GM23338 (cell line): ENCODE results near the gene CNTNAP2.

ENCODE experiments used
- ETS1 ChIP-seq: IDR thresholded peaks from 2 replicates; pipeline ENCODE4 v1.6.1; 2016; ENCODE audit warnings: antibody characterized with exemption
- EZH2 ChIP-seq: fragments of 200-600 bp; sonication (generic); IDR thresholded peaks from one replicate; pipeline ENCODE4 v1.8.0; 2017; ENCODE audit warnings: antibody characterized with exemption, mild to moderate bottlenecking, low read depth; ENCODE audit not compliant: unreplicated experiment
- EZH2phosphoT487 ChIP-seq: fragments of 200-600 bp; sonication (generic); IDR thresholded peaks from one replicate; pipeline ENCODE4 v1.8.1; 2018; ENCODE audit warnings: antibody characterized with exemption; ENCODE audit not compliant: unreplicated experiment
- JUNB ChIP-seq: IDR thresholded peaks from one replicate; pipeline ENCODE4 v1.6.1; 2016; ENCODE audit warnings: antibody characterized with exemption; ENCODE audit not compliant: unreplicated experiment
- POLR2AphosphoS5 ChIP-seq: IDR thresholded peaks from 2 replicates; pipeline ENCODE4 v1.6.1; 2016; ENCODE audit warnings: antibody characterized with exemption, low read depth
- STAT1 ChIP-seq: IDR thresholded peaks from one replicate; pipeline ENCODE4 v1.6.1; 2016; ENCODE audit warnings: antibody characterized with exemption; ENCODE audit not compliant: unreplicated experiment
- ZNF114 ChIP-seq: fragments of 250-450 bp; sonication (Bioruptor Pico); IDR thresholded peaks from 2 replicates; pipeline ENCODE4 v1.5.0; 2020; ENCODE audit warnings: mild to moderate bottlenecking, moderate library complexity
- ZNF331 ChIP-seq: fragments of 250-450 bp; sonication (Bioruptor Pico); IDR thresholded peaks from 2 replicates; pipeline ENCODE4 v1.5.0; 2020; ENCODE audit warnings: low read depth, mild to moderate bottlenecking, moderate library complexity
- TF ChIP-seq, protein P1 (sequence below), 2 experiments: fragments of 200-600 bp in 1 of 2; sonication (generic) in 1 of 2; conservative IDR thresholded peaks; 2 replicates each; pipeline versions ENCODE4 v1.5.1 to v1.6.1; 2016 to 2017; ENCODE audit warnings: antibody characterized with exemption in 2 of 2, low read depth in 2 of 2, mild to moderate bottlenecking in 2 of 2, moderate library complexity in 1 of 2
- TF ChIP-seq, protein P2 (sequence below): IDR thresholded peaks from one replicate; pipeline ENCODE4 v1.6.1; 2018; ENCODE audit warnings: antibody characterized with exemption; ENCODE audit not compliant: unreplicated experiment
- TF ChIP-seq, protein P3 (sequence below): fragments of 250-450 bp; sonication (Bioruptor Pico); IDR thresholded peaks from 2 replicates; pipeline ENCODE4 v1.5.0; 2020; ENCODE audit warnings: mild to moderate bottlenecking, moderate library complexity

GRCh38 chr7:147547252-147547897 lies 1430.8 kb downstream of the CNTNAP2 start:
- TF ChIP-seq, protein P1, sequence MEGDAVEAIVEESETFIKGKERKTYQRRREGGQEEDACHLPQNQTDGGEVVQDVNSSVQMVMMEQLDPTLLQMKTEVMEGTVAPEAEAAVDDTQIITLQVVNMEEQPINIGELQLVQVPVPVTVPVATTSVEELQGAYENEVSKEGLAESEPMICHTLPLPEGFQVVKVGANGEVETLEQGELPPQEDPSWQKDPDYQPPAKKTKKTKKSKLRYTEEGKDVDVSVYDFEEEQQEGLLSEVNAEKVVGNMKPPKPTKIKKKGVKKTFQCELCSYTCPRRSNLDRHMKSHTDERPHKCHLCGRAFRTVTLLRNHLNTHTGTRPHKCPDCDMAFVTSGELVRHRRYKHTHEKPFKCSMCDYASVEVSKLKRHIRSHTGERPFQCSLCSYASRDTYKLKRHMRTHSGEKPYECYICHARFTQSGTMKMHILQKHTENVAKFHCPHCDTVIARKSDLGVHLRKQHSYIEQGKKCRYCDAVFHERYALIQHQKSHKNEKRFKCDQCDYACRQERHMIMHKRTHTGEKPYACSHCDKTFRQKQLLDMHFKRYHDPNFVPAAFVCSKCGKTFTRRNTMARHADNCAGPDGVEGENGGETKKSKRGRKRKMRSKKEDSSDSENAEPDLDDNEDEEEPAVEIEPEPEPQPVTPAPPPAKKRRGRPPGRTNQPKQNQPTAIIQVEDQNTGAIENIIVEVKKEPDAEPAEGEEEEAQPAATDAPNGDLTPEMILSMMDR (conservative IDR thresholded peaks at IDR 0.05; ENCODE audit: low read depth in 2 of 2), result peak; percentile 73 to 82
- TF ChIP-seq EZH2, result no peak
- TF ChIP-seq POLR2AphosphoS5, result no peak
- TF ChIP-seq ZNF331, result no peak
- TF ChIP-seq, protein P2, sequence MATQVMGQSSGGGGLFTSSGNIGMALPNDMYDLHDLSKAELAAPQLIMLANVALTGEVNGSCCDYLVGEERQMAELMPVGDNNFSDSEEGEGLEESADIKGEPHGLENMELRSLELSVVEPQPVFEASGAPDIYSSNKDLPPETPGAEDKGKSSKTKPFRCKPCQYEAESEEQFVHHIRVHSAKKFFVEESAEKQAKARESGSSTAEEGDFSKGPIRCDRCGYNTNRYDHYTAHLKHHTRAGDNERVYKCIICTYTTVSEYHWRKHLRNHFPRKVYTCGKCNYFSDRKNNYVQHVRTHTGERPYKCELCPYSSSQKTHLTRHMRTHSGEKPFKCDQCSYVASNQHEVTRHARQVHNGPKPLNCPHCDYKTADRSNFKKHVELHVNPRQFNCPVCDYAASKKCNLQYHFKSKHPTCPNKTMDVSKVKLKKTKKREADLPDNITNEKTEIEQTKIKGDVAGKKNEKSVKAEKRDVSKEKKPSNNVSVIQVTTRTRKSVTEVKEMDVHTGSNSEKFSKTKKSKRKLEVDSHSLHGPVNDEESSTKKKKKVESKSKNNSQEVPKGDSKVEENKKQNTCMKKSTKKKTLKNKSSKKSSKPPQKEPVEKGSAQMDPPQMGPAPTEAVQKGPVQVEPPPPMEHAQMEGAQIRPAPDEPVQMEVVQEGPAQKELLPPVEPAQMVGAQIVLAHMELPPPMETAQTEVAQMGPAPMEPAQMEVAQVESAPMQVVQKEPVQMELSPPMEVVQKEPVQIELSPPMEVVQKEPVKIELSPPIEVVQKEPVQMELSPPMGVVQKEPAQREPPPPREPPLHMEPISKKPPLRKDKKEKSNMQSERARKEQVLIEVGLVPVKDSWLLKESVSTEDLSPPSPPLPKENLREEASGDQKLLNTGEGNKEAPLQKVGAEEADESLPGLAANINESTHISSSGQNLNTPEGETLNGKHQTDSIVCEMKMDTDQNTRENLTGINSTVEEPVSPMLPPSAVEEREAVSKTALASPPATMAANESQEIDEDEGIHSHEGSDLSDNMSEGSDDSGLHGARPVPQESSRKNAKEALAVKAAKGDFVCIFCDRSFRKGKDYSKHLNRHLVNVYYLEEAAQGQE, result no peak
- no peak for TF ChIP-seq EZH2phosphoT487
- no peak for TF ChIP-seq ZNF114
- TF ChIP-seq ETS1, result no peak
- TF ChIP-seq JUNB, result no peak
- no peak for TF ChIP-seq STAT1
- TF ChIP-seq, protein P3, sequence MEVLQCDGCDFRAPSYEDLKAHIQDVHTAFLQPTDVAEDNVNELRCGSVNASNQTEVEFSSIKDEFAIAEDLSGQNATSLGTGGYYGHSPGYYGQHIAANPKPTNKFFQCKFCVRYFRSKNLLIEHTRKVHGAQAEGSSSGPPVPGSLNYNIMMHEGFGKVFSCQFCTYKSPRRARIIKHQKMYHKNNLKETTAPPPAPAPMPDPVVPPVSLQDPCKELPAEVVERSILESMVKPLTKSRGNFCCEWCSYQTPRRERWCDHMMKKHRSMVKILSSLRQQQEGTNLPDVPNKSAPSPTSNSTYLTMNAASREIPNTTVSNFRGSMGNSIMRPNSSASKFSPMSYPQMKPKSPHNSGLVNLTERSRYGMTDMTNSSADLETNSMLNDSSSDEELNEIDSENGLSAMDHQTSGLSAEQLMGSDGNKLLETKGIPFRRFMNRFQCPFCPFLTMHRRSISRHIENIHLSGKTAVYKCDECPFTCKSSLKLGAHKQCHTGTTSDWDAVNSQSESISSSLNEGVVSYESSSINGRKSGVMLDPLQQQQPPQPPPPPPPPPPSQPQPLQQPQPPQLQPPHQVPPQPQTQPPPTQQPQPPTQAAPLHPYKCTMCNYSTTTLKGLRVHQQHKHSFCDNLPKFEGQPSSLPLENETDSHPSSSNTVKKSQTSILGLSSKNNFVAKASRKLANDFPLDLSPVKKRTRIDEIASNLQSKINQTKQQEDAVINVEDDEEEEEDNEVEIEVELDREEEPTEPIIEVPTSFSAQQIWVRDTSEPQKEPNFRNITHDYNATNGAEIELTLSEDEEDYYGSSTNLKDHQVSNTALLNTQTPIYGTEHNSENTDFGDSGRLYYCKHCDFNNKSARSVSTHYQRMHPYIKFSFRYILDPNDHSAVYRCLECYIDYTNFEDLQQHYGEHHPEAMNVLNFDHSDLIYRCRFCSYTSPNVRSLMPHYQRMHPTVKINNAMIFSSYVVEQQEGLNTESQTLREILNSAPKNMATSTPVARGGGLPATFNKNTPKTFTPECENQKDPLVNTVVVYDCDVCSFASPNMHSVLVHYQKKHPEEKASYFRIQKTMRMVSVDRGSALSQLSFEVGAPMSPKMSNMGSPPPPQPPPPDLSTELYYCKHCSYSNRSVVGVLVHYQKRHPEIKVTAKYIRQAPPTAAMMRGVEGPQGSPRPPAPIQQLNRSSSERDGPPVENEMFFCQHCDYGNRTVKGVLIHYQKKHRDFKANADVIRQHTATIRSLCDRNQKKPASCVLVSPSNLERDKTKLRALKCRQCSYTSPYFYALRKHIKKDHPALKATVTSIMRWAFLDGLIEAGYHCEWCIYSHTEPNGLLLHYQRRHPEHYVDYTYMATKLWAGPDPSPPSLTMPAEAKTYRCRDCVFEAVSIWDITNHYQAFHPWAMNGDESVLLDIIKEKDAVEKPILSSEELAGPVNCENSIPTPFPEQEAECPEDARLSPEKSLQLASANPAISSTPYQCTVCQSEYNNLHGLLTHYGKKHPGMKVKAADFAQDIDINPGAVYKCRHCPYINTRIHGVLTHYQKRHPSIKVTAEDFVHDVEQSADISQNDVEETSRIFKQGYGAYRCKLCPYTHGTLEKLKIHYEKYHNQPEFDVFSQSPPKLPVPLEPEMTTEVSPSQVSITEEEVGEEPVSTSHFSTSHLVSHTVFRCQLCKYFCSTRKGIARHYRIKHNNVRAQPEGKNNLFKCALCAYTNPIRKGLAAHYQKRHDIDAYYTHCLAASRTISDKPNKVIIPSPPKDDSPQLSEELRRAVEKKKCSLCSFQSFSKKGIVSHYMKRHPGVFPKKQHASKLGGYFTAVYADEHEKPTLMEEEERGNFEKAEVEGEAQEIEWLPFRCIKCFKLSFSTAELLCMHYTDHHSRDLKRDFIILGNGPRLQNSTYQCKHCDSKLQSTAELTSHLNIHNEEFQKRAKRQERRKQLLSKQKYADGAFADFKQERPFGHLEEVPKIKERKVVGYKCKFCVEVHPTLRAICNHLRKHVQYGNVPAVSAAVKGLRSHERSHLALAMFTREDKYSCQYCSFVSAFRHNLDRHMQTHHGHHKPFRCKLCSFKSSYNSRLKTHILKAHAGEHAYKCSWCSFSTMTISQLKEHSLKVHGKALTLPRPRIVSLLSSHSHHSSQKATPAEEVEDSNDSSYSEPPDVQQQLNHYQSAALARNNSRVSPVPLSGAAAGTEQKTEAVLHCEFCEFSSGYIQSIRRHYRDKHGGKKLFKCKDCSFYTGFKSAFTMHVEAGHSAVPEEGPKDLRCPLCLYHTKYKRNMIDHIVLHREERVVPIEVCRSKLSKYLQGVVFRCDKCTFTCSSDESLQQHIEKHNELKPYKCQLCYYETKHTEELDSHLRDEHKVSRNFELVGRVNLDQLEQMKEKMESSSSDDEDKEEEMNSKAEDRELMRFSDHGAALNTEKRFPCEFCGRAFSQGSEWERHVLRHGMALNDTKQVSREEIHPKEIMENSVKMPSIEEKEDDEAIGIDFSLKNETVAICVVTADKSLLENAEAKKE, result peak; percentile 61; the same call in 1 of the 2 replicates
